Measurements from ENCODE around the gene KCNQ1. TPM values are rescaled to one million over a fixed set of nuclear protein-coding genes. Genes with fewer than 3 reads are reported as not detected.

Gene KCNQ1
- total and polyA plus RNA-seq, 9 of the 15 experiments (the other 6 are each of a cell fraction or from before 2014, with no cell fraction given), result 0.44 TPM; not detected in 8

DNA sequence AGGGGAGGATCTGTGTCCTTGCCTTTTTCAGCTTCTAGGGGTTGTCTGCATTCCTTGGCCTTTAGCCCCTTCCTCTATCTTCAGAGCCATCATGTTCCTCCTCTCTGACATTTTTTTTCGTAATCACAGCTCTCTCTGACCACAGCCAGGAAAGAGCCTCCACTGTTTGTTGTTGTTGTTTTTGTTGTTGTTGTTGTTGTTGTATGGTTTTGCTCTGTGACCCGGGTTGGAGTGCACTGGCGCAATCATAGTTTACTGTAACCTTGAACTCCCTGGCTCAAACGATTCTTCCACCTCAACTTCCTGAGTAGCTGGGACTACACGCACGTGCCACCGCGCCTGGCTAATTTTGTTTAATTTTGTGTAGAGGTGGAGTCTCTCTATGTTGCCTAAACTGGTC, 310.3 kb downstream of the KCNQ1 start:
- H3K4me2 ChIP-seq (ENCODE audit: insufficient read depth, low read length), result no peak overlapping the region
- CTCF ChIA-PET (ENCODE audit: low intra/inter-chr PET ratio), result no interaction called here
- no peaks in the 10 kb centered on the region for H3K9me3 ChIP-seq (replicated peaks; ENCODE audit: control insufficient read depth, insufficient read depth, low read depth, low read length)
- POLR2A ChIA-PET, result no interaction called here
- in situ Hi-C loops (cut with MboI) (no loop called here), intact Hi-C loops (cut with micrococcal nuclease) (no loop called here)
- H2AFZ ChIP-seq (ENCODE audit: low read depth, low read length), result no peak overlapping the region
- no peaks in the 10 kb centered on the region; a peak in 1 of 5 replicates for H3K27me3 ChIP-seq (ENCODE audit: control insufficient read depth in 2 of 2, insufficient read depth in 2 of 2, low read length in 2 of 2)
- TF ChIP-seq, protein P1, sequence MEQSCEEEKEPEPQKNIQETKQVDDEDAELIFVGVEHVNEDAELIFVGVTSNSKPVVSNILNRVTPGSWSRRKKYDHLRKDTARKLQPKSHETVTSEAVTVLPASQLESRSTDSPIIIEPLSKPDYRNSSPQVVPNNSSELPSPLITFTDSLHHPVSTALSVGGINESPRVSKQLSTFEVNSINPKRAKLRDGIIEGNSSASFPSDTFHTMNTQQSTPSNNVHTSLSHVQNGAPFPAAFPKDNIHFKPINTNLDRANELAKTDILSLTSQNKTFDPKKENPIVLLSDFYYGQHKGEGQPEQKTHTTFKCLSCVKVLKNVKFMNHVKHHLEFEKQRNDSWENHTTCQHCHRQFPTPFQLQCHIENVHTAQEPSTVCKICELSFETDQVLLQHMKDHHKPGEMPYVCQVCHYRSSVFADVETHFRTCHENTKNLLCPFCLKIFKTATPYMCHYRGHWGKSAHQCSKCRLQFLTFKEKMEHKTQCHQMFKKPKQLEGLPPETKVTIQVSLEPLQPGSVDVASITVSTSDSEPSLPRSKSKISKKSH (CRISPR knock-in tag; IDR thresholded peaks at IDR 0.05), result no peak
- no peak for TF ChIP-seq ZNF431 (CRISPR knock-in tag; IDR thresholded peaks at IDR 0.05)
- no peak for TF ChIP-seq CREM (IDR thresholded peaks at IDR 0.05; ENCODE audit: low read depth)
- TF ChIP-seq PTTG1 (tag; IDR thresholded peaks at IDR 0.05; ENCODE audit: low read depth), result no peak
- TF ChIP-seq RBFOX2 (IDR thresholded peaks at IDR 0.05; ENCODE audit: low read depth, low read length), result no peak
- TF ChIP-seq, protein P2, sequence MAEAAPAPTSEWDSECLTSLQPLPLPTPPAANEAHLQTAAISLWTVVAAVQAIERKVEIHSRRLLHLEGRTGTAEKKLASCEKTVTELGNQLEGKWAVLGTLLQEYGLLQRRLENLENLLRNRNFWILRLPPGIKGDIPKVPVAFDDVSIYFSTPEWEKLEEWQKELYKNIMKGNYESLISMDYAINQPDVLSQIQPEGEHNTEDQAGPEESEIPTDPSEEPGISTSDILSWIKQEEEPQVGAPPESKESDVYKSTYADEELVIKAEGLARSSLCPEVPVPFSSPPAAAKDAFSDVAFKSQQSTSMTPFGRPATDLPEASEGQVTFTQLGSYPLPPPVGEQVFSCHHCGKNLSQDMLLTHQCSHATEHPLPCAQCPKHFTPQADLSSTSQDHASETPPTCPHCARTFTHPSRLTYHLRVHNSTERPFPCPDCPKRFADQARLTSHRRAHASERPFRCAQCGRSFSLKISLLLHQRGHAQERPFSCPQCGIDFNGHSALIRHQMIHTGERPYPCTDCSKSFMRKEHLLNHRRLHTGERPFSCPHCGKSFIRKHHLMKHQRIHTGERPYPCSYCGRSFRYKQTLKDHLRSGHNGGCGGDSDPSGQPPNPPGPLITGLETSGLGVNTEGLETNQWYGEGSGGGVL (CRISPR knock-in tag; IDR thresholded peaks at IDR 0.05), result no peak
- no peak for TF ChIP-seq MEF2D (tag; conservative IDR thresholded peaks at IDR 0.05; ENCODE audit: low read depth)
- no peaks in the 10 kb centered on the region for H3K36me3 ChIP-seq (ENCODE audit: control insufficient read depth, insufficient read depth, low read length)
- no peak overlapping the region for H3K4me3 ChIP-seq
- no peaks in the 10 kb centered on the region for H3K9me1 ChIP-seq (ENCODE audit: control insufficient read depth, insufficient read depth, low read length)
- H4K20me1 ChIP-seq (replicated peaks; ENCODE audit: control insufficient read depth, insufficient read depth, low read length), result no peaks in the 10 kb centered on the region
- no peak overlapping the region for H3K27ac ChIP-seq (ENCODE audit: extremely low read depth, low read depth, low read length)
- no peak overlapping the region for H3K9ac ChIP-seq (ENCODE audit: insufficient read depth in 1 of 2, low read depth in 2 of 2, low read length in 2 of 2)
- no peaks in the 10 kb centered on the region for H3K79me2 ChIP-seq (ENCODE audit: control insufficient read depth, insufficient read depth, low read length)
- DNase-seq (ENCODE audit: extremely low read depth in 1 of 4, low spot score in 3 of 4) (no peak), ATAC-seq (no peak), FAIRE-seq (no peak)
- BruUV-seq (replicated peaks), result no TSS peak
- WGBS (ENCODE audit: insufficient coverage, low coverage, missing lambda C conversion rate), result 63% methylated on average over 8 of the region's 8 CpGs
- peaks cover 6 to 14% of the 10 kb centered on the region in 2 experiments; a peak in 3 of 5 replicates for H3K4me1 ChIP-seq (replicated peaks in 1 of 2; ENCODE audit: control insufficient read depth in 2 of 2, insufficient read depth in 2 of 2, low read length in 2 of 2)
